CD4-positive, alpha-beta T cell treated with Interferon alpha-2 for 1 hour (primary cell): ENCODE results near the gene QRICH2.

ENCODE experiments used
- DNase-seq, 2 donors: peaks; one replicate each; pipeline ENCODE4 v3.0.0-alpha.2; 2020 to 2022

QRICH2 gene

GRCh38 chr17:76277300-76278267 is 30.5 kb downstream of the QRICH2 start:
- peak in 1 of 2 donors; percentile 10 for DNase-seq

GRCh38 chr17:76276461-76277299 is 31.4 kb downstream of the QRICH2 start:
- no peak for DNase-seq

- peak in 1 of 2 donors; percentile 22 for DNase-seq
Observed at GRCh38 chr17:76276069-76276431, 32.0 kb downstream of the QRICH2 start.

- DNase-seq: peak in 1 of 2 donors; percentile 15
Observed at GRCh38 chr17:76275382-76276068, 32.6 kb downstream of the QRICH2 start.

GRCh38 chr17:76274112-76274956 is 33.7 kb downstream of the QRICH2 start:
- DNase-seq: peak in 1 of 2 donors; percentile 32

- DNase-seq: no peak
Observed at GRCh38 chr17:76273445-76274111, 34.5 kb downstream of the QRICH2 start.

GRCh38 chr17:76272541-76273444 is 35.3 kb downstream of the QRICH2 start:
- peak; percentile 64 to 65 for DNase-seq

GRCh38 chr17:76271669-76272540 is 36.2 kb downstream of the QRICH2 start:
- peak; percentile 92 to 93 for DNase-seq

- peak in 1 of 2 donors; percentile 44 for DNase-seq
Observed at GRCh38 chr17:76270770-76271668, 37.1 kb downstream of the QRICH2 start.

- DNase-seq: no peak
Observed at GRCh38 chr17:76270127-76270592, 37.9 kb downstream of the QRICH2 start.

GRCh38 chr17:76268991-76269981 is 38.8 kb downstream of the QRICH2 start:
- peak in 1 of 2 donors; percentile 33 for DNase-seq

- DNase-seq: peak; percentile 87
Observed at GRCh38 chr17:76268015-76268749, 39.9 kb downstream of the QRICH2 start.

- peak in 1 of 2 donors; percentile 51 for DNase-seq
Observed at GRCh38 chr17:76267581-76268001, 40.5 kb downstream of the QRICH2 start.

GRCh38 chr17:76267051-76267576 is 41.0 kb downstream of the QRICH2 start:
- no peak for DNase-seq

- DNase-seq: peak in 1 of 2 donors; percentile 51
Observed at GRCh38 chr17:76266244-76266938, 41.7 kb downstream of the QRICH2 start.
